GM19455 (cell line): ENCODE measurements around the gene ALDOB.

ENCODE experiments used
- ATAC-seq: cut with Tn5 transposase; IDR thresholded peaks from one replicate; pipeline ENCODE4 v1.9.1; 2021; ENCODE audit not compliant: unreplicated experiment

ALDOB gene

GRCh38 chr9:101435601-101436079 is at the start of gene ALDOB:
TSS of gene ALDOB (minus strand) at chr9:101435774. CDS start at chr9:101430887, 4,887 bp downstream.
- no peak for ATAC-seq

DNA sequence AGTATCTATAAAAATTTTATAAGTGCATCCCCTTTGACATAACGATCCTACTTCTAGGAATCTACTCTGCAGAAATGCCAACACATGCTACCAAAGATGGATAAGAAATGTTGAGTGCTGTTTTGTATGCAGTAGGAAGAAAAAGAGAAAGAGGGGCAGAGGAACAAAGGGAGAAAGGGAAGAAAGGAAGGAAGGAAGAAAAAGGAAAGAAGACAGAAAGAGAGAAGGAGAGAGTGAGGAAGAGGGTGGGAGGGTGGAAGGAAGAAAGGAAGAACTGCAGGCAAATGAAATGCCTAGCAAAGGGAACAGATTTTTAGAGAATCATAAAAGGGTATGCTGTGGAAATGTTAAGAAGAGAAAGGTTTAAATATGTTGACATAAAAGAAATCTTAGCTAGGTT is 48.5 kb upstream of the ALDOB start:
- no peak for ATAC-seq

GRCh38 chr9:101481261-101481660 is 45.7 kb upstream of the ALDOB start:
- no peak for ATAC-seq

DNA sequence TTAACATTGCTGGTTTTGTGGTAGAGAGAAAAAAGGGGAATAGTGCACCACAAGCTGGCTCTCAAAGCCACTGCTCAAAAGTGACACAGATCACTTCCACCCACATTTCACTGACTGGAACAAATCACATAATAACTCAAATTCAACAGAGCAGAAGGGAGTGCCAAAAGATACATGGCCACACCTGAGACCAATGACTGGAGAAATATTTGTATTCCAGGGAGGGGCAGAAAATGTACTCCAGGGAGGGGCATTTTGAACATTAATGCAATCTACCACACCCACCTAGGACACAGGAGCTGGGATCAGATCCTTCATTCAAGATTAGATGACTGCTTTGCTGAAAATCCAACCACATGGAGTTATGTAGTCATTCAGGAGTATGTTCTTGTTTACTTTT is 44.8 kb upstream of the ALDOB start:
- no peak for ATAC-seq

- no peak for ATAC-seq
Measured at GRCh38 chr9:101479338-101480030, 43.9 kb upstream of the ALDOB start.

DNA sequence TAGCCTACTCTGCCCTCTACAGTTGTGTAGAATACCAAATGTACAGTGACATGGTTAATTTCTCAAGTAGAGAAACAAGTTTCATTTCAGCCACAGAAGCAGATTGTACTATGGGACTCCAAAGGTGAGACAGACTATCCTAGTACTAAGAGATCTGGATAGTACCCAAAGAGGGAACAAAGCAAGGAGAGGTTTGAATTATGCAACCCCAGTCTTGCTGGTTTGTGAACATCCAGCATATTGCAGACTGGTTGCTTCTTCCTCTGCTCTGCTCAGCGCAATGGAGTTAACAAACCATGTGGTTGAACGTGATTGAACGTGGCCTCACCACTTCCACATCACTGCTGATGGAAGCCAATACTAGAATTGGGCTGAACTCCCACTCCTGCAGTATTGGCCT is 43.3 kb upstream of the ALDOB start:
- no peak for ATAC-seq

DNA sequence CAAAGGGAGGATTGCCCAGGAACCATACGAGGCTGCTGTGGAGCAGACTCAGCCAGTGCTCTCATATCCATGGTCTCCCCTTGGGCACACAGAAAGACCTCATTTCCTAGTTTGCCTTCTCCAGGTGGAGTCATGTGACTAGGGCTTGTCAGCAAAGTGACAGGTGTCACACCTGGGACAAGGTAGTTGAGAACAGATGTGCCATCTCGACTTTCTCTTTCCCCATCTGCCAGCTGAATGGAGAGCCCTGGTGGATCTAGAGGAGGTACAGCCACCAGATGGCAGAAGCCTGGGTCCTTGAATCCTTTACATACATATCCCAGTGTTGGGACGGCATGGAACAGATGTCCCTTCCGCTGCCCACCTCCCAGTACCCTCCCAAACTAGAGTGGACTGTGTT is 42.9 kb upstream of the ALDOB start:
- ATAC-seq, result no peak

DNA sequence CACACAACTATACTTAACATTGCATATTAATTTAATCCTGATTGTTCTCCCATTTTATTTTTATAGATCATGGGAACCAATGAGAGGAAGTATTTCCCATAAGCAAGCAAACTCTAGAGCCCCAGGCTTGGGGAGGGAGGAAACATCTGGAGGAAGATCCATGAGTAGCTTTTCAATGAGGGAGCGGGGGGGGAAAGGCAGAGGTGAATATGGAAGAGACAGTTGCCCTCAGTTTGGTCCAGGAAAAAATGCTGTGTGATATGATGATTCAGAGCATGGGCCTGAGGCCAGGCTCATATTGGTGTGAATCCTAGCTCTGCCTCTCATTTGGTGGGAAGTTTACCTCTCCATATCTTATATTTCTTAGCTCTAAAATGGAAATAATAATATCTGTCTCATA is 42.2 kb upstream of the ALDOB start:
- ATAC-seq, result no peak

- no peak for ATAC-seq
Measured at GRCh38 chr9:101477214-101477613, 41.6 kb upstream of the ALDOB start.

DNA sequence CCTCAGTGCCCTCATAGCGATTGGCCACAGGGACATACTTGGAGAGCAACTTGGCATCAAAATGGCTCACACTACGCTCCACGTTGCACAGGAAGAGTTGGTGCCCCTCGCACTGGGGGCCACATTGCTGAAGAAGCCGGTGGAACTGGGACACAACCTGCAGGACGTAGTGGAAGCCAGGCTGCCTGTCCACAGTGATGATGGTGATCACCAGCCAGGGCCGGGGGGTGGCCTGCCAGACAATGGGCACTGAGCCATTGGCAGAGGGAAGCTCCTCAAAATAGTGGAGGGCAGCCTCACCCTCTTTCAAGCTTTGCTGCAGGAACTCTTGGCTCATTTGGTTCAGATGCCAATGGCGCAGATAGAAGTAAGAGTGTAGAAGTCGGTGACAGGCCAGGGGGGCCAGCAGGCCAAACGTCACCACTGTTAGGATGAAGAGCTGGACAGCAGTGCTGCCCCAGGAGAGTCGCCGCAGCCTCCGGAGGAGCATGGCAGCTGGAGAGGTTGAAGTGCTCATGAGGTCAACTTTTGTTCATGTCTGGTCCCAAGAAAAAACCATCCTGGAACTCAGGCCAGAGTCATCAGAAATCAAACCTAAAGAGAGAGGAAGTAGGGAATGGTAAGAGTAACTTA is 41.1 kb upstream of the ALDOB start:
- no peak for ATAC-seq

- ATAC-seq, result no peak
Measured at GRCh38 chr9:101472891-101473290, 37.3 kb upstream of the ALDOB start.

GRCh38 chr9:101470929-101471328 is 35.4 kb upstream of the ALDOB start:
- no peak for ATAC-seq

DNA sequence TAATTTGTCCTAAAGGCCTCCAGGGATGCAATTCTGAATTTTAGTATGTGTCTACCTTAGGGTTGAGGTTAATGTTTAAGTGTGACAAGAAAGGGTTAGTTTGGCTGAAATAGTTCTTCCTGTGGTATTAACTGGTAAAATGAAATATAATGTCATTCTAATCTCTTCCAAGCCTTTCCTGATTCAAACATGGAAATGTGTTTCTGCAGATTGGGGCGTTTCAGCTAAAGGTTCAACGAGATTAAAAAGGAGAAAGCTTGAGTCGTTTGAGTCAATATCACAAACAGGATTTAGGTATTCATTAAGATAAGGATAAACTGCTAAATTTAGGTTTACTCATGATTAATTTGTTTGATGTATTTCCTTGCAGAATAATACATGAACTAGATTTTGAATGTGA is 34.4 kb upstream of the ALDOB start:
- no peak for ATAC-seq

- ATAC-seq, result no peak
Measured at GRCh38 chr9:101469026-101469425, 33.5 kb upstream of the ALDOB start.

GRCh38 chr9:101468116-101468515 is 32.5 kb upstream of the ALDOB start:
- no peak for ATAC-seq

- no peak for ATAC-seq
Measured at GRCh38 chr9:101467690-101468089, 32.1 kb upstream of the ALDOB start.

DNA sequence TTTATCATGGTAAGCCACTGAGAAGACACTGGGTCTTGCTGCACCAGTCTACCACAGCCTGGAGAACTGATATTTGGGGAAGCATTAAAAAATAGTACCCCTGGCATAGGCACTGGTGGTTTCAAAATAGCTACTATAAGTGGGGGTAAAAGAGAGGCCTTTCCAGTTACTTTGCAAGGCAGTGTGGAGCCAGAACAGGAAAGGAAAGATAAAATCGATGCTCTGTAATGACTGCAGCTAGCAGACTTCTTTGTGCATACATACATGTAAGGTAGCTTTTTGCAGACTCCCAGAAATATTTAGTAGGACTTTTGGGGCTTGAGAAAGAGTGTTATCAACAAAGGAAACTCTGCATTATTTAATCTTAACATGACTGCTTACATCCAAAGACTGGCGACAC is 31.3 kb upstream of the ALDOB start:
- ATAC-seq, result no peak

GRCh38 chr9:101465326-101465915 is 29.8 kb upstream of the ALDOB start:
- no peak for ATAC-seq

DNA sequence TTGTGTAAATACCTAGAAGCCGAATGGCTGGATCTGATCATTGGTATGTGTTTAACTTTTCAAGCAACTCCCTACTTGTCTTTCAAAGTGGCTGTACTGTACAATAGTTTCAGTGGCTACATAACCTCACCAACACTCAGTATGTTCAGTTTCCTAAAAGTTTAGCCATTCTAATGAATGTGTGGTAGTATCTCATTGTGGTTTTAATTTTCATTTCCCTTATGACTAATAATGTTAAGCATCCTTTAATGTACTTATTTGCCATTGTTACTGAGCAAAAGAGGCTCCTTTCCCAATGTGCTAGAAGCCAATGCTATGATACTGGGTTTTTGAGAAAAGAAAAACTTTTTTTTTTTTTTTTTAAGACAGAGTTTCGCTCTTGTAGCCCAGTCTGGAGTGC is 27.8 kb upstream of the ALDOB start:
- no peak for ATAC-seq

- ATAC-seq, result no peak
Measured at GRCh38 chr9:101462558-101462957, 27.0 kb upstream of the ALDOB start.

DNA sequence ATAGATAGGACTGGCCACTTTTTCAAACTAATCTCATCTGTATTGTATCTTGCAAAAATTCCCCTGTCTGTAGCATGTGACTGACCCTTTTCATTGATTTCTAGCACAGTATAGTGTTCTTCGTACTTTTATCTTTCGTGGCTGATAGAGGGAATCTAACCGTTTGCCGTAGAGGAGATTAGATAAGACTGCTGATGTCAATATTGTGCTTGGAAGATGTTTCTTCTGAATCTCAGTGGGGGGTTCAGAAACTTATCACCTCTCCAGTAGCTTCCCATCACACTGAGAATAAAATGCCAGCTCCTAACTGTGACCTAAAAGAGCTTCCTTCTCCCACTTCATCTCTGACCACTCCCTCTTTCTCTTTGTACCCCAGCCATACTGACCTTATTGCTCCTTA is 25.4 kb upstream of the ALDOB start:
- ATAC-seq, result no peak

DNA sequence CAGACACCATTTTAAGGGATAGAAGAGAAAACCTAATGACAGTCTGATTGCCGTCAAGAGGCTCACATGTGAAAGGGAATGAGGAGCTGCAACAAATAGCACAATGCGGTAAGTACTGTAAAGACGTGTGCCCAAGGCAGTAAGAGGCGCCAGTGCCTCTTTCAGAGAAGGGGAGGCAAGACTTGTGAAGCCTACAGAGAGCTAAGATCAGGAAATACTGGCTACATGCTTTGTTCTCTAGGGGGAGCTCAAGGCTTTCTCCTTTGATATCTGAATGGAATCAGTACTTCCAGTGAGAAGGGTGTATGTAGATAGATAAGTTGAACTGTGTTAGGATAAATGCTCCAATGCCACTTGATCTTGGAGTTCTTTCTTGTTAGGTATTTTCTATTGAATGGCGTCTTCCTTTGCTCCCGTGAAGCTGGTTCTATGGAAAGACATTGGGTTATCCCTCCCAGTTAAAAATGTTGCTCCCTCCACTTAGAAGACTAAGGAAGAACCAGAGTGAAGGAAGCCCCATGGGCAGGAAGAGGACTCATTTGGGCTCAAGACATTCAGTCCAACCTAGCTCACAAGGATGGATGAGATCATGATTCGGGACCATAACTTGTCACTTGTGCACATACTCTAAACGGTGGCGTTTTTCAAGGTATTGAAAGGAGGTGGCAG is 23.5 kb upstream of the ALDOB start:
- ATAC-seq, result peak; percentile 88
